Muscle layer of colon (tissue), 2 donors: ENCODE results near the gene SNPH.
A peak's percentile ranks its signal among the peaks of the same experiment; 100 is the strongest.
"Not testable (repeated sequence)": the region's sequence is repeated elsewhere in the genome, so short reads cannot be mapped to it uniquely, and the experiment has no call there.

ENCODE experiments used
- H3K27ac ChIP-seq: one replicate; pipeline ENCODE4 v1.7.0; 2013; ENCODE audit warnings: low read depth, mild to moderate bottlenecking, low read length, moderate library complexity
- H3K27me3 ChIP-seq, 2 donors: one replicate each; pipeline ENCODE4 v1.7.0; 2013; ENCODE audit warnings: low read length in 2 of 2, mild to moderate bottlenecking in 2 of 2; ENCODE audit not compliant: insufficient read depth in 2 of 2, control insufficient read depth in 1 of 2
- H3K36me3 ChIP-seq: one replicate; pipeline ENCODE4 v1.7.0; 2013; ENCODE audit warnings: mild to moderate bottlenecking, low read length; ENCODE audit not compliant: insufficient read depth
- H3K4me1 ChIP-seq: one replicate; pipeline ENCODE4 v1.7.0; 2013; ENCODE audit warnings: mild to moderate bottlenecking, low read length; ENCODE audit not compliant: insufficient read depth
- H3K4me3 ChIP-seq, 2 donors: one replicate each; pipeline ENCODE4 v1.7.0; 2013; ENCODE audit warnings: low read length in 2 of 2, low read depth in 1 of 2, mild to moderate bottlenecking in 1 of 2, moderate library complexity in 1 of 2
- H3K9ac ChIP-seq: one replicate; pipeline ENCODE4 v1.7.0; 2013; ENCODE audit warnings: low read length
- H3K9me3 ChIP-seq: one replicate; pipeline ENCODE4 v1.7.0; 2013; ENCODE audit warnings: mild to moderate bottlenecking, low read length
- donor health status: abdominal sarcoma.
- donor health status: Adenocarcinoma of cecum.

Gene SNPH

DNA sequence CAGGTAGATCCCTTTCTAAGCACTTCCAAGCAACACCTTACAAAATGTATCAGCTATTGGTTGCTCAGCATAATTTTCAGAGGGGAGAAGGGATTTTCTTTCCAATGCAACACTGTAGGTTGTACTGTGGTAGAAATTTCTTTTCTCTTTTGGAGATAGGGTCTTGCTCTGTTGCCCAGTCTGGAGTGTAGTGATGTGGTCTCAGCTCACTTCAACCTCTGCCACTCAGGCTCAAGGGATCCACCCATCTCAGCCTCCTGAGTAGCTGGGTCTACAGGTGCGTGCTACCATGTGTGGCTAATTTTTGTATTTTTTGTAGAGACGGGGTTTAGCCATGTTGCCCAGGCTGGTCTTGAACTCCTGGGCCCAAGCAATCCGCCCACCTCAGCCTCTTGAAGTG is 24.0 kb upstream of the SNPH start:
- no peak overlapping the region for H3K4me3 ChIP-seq
- H3K9ac ChIP-seq: no peak overlapping the region
- no peak overlapping the region for H3K27ac ChIP-seq
- H3K27me3 ChIP-seq: no peaks in the 10 kb centered on the region
- no peaks in the 10 kb centered on the region for H3K9me3 ChIP-seq
- H3K4me1 ChIP-seq: no peaks in the 10 kb centered on the region
- no peaks in the 10 kb centered on the region for H3K36me3 ChIP-seq

GRCh38 chr20:1242530-1242929 is 23.6 kb upstream of the SNPH start:
- H3K4me1 ChIP-seq: no peaks in the 10 kb centered on the region
- H3K36me3 ChIP-seq: no peaks in the 10 kb centered on the region
- no peak overlapping the region for H3K9ac ChIP-seq
- no peak overlapping the region for H3K27ac ChIP-seq
- H3K9me3 ChIP-seq: no peaks in the 10 kb centered on the region
- H3K27me3 ChIP-seq: no peaks in the 10 kb centered on the region
- H3K4me3 ChIP-seq: no peak overlapping the region

DNA sequence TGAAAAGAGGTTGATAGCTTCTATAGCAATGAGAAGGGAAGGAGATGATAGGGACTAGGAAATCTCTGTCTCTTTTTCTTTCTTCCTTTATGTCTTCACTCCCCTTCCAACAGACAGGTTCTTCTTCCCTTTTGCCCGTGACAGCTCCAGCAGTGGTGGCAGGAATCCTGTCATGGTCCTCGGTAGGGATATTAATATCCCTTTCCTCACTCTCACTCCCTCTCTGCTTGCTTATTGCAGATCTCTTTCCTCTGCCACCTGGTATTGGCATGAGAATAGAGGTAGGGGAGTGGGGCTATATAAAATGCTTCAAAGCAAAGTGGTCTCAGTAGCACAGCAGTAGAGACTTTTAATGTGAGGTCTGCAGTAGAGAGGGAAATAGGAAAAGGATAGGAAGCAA is 20.5 kb upstream of the SNPH start:
- Histone ChIP-seq H3K27me3 (no peaks in the 10 kb centered on the region), H3K9me3 (no peaks in the 10 kb centered on the region), H3K4me3 (no peak overlapping the region), H3K4me1 (no peaks in the 10 kb centered on the region), H3K36me3 (no peaks in the 10 kb centered on the region), H3K27ac (no peak overlapping the region), H3K9ac (no peak overlapping the region)

- Histone ChIP-seq H3K27ac (no peak overlapping the region), H3K27me3 (no peaks in the 10 kb centered on the region), H3K4me3 (no peak overlapping the region), H3K9ac (no peak overlapping the region), H3K9me3 (no peaks in the 10 kb centered on the region), H3K36me3 (no peaks in the 10 kb centered on the region), H3K4me1 (no peaks in the 10 kb centered on the region)
Measured at GRCh38 chr20:1247689-1248088, 18.4 kb upstream of the SNPH start.

DNA sequence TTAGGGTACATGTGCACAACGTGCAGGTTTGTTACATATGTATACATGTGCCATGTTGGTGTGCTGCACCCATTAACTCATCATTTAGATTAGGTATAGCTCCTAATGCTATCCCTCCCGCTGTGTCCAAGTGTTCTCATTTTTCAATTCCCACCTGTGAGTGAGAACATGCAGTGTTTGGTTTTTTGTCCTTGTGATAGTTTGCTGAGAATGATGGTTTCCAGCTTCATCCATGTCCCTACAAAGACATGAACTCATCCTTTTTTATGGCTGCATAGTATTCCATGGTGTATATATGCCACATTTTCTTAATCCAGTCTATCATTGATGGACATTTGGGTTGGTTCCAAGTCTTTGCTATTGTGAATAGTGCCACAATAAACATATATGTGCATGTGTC is 15.8 kb upstream of the SNPH start:
- H3K9me3 ChIP-seq, H3K4me1 ChIP-seq, H3K4me3 ChIP-seq, H3K36me3 ChIP-seq, H3K9ac ChIP-seq, H3K27ac ChIP-seq, H3K27me3 ChIP-seq: not testable (repeated sequence)

DNA sequence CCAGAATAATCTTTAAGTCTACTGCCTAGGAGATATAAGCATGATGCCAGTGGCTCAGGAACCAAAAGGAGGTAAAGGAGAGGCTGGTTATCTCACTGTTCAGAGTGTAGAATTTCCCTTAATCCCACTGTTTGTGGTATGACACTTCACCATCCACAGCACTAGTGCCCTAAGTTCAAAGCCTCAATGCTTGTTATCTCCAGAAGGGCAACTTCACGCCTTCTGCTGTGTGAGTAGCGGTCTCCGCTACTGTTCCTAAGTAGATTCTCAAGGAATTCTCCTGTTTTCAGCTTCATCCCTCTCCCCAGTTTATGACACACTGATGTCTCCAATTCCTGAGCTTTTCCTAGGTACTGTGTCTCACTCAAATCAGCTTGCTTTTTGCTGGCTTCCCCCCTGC is 13.7 kb upstream of the SNPH start:
- Histone ChIP-seq H3K9ac (no peak overlapping the region), H3K36me3 (no peaks in the 10 kb centered on the region), H3K4me3 (no peak overlapping the region), H3K27me3 (no peaks in the 10 kb centered on the region), H3K4me1 (no peaks in the 10 kb centered on the region), H3K9me3 (no peaks in the 10 kb centered on the region), H3K27ac (no peak overlapping the region)

DNA sequence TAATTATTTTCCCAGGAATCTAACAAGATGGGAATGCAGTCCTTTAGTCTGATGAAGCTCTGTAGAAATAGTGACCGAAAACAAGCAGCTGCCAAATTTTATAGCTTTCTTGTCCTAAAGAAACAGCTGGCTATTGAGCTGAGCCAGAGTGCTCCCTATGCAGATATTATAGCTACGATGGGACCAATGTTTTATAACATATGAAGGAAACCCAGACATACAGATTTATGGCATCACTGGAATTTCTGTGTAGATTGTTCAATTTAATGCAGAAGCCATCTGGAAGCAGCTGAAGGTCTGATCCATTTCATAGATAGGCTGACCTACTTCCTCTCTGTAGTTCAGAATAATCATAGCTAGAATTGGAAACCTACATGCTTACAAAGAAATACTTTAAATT is 11.8 kb upstream of the SNPH start:
- H3K4me3 ChIP-seq: no peak overlapping the region
- no peaks in the 10 kb centered on the region for H3K4me1 ChIP-seq
- no peaks in the 10 kb centered on the region for H3K27me3 ChIP-seq
- H3K36me3 ChIP-seq: no peaks in the 10 kb centered on the region
- H3K27ac ChIP-seq: no peak overlapping the region
- H3K9ac ChIP-seq: no peak overlapping the region
- no peaks in the 10 kb centered on the region for H3K9me3 ChIP-seq

DNA sequence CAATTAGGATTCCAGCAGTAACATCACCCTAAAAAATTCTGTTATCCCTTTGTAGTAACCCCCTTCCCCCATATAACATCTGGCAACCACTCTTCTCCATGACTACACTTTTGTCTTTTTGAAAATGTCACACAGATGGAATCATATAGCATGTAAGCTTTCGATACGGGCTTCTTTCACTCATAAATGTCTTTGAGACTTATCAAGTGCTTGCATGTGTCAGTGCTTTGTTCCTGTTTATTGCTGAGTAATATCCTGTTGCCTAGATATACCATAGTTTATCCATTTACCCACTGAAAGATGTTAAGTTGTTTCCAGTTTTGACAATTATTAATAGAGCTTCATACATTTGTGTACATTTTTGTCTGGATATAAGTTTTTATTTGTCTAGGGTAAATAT is 10.4 kb upstream of the SNPH start:
- Histone ChIP-seq H3K9me3 (no peaks in the 10 kb centered on the region), H3K36me3 (no peaks in the 10 kb centered on the region), H3K4me3 (no peak overlapping the region), H3K4me1 (no peaks in the 10 kb centered on the region), H3K9ac (no peak overlapping the region), H3K27me3 (no peaks in the 10 kb centered on the region), H3K27ac (no peak overlapping the region)

- H3K4me3 ChIP-seq: no peak overlapping the region
Measured at GRCh38 chr20:1263853-1264252, 2.2 kb upstream of the SNPH start.

GRCh38 chr20:1264727-1265126 is 1.4 kb upstream of the SNPH start:
- Histone ChIP-seq H3K4me1 (peaks cover 15% of the 10 kb centered on the region), H3K27me3 (no peaks in the 10 kb centered on the region), H3K9ac (no peak overlapping the region)

More at GRCh38 chr20:1263853-1264252, 2.2 kb upstream of the SNPH start:
- Histone ChIP-seq H3K27ac (no peak overlapping the region), H3K27me3 (no peaks in the 10 kb centered on the region), H3K36me3 (no peaks in the 10 kb centered on the region), H3K4me1 (peaks cover 15% of the 10 kb centered on the region), H3K9me3 (no peaks in the 10 kb centered on the region), H3K9ac (no peak overlapping the region)

DNA sequence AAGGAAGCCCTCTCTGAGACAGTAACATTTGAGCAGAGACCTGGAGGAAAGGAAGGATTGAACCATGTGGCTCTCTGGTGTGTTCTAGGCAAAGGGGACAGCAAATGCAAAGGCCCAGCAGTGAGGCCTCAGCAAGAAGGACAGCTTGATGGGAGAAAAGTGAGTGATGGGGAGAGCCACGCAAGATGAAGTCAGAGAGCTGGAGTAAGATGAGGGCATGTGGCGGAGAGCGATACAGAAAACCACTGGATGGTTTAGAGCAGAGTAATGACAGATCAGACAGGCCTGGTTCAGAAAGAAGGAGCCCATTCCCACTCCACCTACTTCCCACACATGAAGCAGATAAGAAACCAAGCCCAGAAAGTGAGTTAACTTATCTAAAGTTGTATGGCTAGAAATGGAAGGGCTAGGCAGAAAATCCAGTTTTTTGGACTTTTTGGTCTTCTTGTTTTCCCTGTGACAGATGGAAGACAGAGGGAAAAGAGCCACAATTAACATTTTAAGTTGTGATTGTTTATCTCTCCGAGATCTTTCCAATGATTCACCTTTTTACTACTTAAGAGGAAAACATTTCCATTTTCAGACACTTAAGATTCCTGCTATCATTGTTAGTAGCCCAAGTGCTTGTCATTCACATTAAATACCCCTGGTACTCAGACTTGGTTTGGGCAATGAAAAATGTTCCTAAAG is 723 bp upstream of the SNPH start:
- Histone ChIP-seq H3K4me3 (peak overlapping the region in 1 of 2 donors; percentile 61), H3K4me1 (peaks cover 15% of the 10 kb centered on the region), H3K9me3 (no peaks in the 10 kb centered on the region), H3K27me3 (no peaks in the 10 kb centered on the region), H3K27ac (peak overlapping the region; percentile 16), H3K36me3 (no peaks in the 10 kb centered on the region), H3K9ac (peak overlapping the region; percentile 80)

More at GRCh38 chr20:1264727-1265126, 1.4 kb upstream of the SNPH start:
- H3K9me3 ChIP-seq: no peaks in the 10 kb centered on the region
- H3K27ac ChIP-seq: no peak overlapping the region
- no peaks in the 10 kb centered on the region for H3K36me3 ChIP-seq
- H3K4me3 ChIP-seq: no peak overlapping the region

GRCh38 chr20:1265916-1266166 is 253 bp upstream of the SNPH start:
- Histone ChIP-seq H3K27me3 (no peaks in the 10 kb centered on the region), H3K4me1 (peaks cover 15% of the 10 kb centered on the region), H3K4me3 (peak overlapping the region in 1 of 2 donors; percentile 61), H3K36me3 (no peaks in the 10 kb centered on the region), H3K9ac (peak overlapping the region; percentile 80), H3K27ac (peak overlapping the region; percentile 16), H3K9me3 (no peaks in the 10 kb centered on the region)
